HepG2 (cell line): ENCODE data around the gene ANKRD49. TPM values are rescaled to one million over a fixed set of nuclear protein-coding genes. Genes with fewer than 3 reads are reported as not detected.
A peak's percentile ranks its signal among the peaks of the same experiment; 100 is the strongest.

ENCODE experiments used
- BRF2 ChIP-seq: sonication (generic); formaldehyde crosslinking; IDR thresholded peaks from 2 replicates; pipeline ENCODE4 v1.8.1; 2022; ENCODE audit warnings: mild to moderate bottlenecking, missing genetic modification reagents
- CHCHD3 ChIP-seq: sonication (generic); formaldehyde crosslinking; IDR thresholded peaks from 2 replicates; pipeline ENCODE4 v1.8.0; 2022; ENCODE audit warnings: mild to moderate bottlenecking, missing genetic modification reagents, moderate library complexity
- FOSL1 ChIP-seq: sonication (generic); formaldehyde crosslinking; IDR thresholded peaks from 2 replicates; pipeline ENCODE4 v1.9.0; 2021; ENCODE audit warnings: missing genetic modification reagents, borderline replicate concordance
- IKZF4 ChIP-seq: sonication (generic); formaldehyde crosslinking; IDR thresholded peaks from 2 replicates; pipeline ENCODE4 v1.5.1; 2020; ENCODE audit warnings: borderline replicate concordance, mild to moderate bottlenecking, low read depth, missing genetic modification reagents; ENCODE audit errors: not compliant biosample characterization
- MED13 ChIP-seq: sonication (generic); formaldehyde crosslinking; IDR thresholded peaks from 2 replicates; pipeline ENCODE4 v1.5.0; 2020; ENCODE audit warnings: missing genetic modification reagents
- POLR2A ChIP-seq, 2 experiments: IDR thresholded peaks; 2 replicates each; pipeline ENCODE4 v1.6.1; 2011; ENCODE audit warnings: low read depth in 2 of 2, low read length in 2 of 2, mild to moderate bottlenecking in 1 of 2, moderate library complexity in 1 of 2; ENCODE audit not compliant: insufficient read depth in 1 of 2
- REPIN1 ChIP-seq: sonication (generic); formaldehyde crosslinking; IDR thresholded peaks from 2 replicates; pipeline ENCODE4 v1.8.0; 2022; ENCODE audit warnings: missing genetic modification reagents, low read depth, mild to moderate bottlenecking, borderline replicate concordance
- ZFX ChIP-seq: sonication (generic); formaldehyde crosslinking; IDR thresholded peaks from 2 replicates; pipeline ENCODE4 v1.4.0; 2020; ENCODE audit warnings: mild to moderate bottlenecking, low read depth, missing genetic modification reagents, moderate library complexity
- ZNF251 ChIP-seq: sonication (generic); formaldehyde crosslinking; IDR thresholded peaks from 2 replicates; pipeline ENCODE4 v1.9.0; 2021; ENCODE audit warnings: mild to moderate bottlenecking, missing genetic modification reagents
- ZNF513 ChIP-seq: sonication (generic); formaldehyde crosslinking; conservative IDR thresholded peaks from 2 replicates; pipeline ENCODE4 v1.5.0; 2020; ENCODE audit warnings: missing genetic modification reagents
- ZNF75D ChIP-seq: sonication (generic); formaldehyde crosslinking; IDR thresholded peaks from 2 replicates; pipeline ENCODE4 v1.8.1; 2023; ENCODE audit warnings: missing genetic modification reagents, mild to moderate bottlenecking, borderline replicate concordance
- polyA plus RNA-seq, 8 experiments: library from polyadenylated mRNA; depleted of rRNA in 3 of 8; stranded (reverse) in 7 of 8; unstranded in 1 of 8; fragments of >200 nt; fragmentation: Illumina TruSeq in 4 of 8; extraction: Trizol in 4 of 8; gene quantifications; 2 replicates each; pipeline versions ENCODE4 v1.2.1 to v1.2.3, GENCODE V29; 2011 to 2016; ENCODE audit warnings: low read depth in 4 of 8, missing spikeins in 1 of 8, mixed read lengths in 1 of 8; ENCODE audit not compliant: insufficient read depth in 1 of 8
- total RNA-seq, 5 experiments: library from RNA; depleted of rRNA; stranded (reverse); fragments of >200 nt; fragmentation: Illumina TruSeq; extraction: Trizol; gene quantifications; 2 replicates each; pipeline ENCODE4 v1.2.3, GENCODE V29; 2016; ENCODE audit warnings: low read depth in 1 of 5
- TF ChIP-seq, protein P1 (sequence below): sonication (generic); formaldehyde crosslinking; IDR thresholded peaks from one replicate; pipeline ENCODE4 v1.5.1; 2020; ENCODE audit warnings: mild to moderate bottlenecking, missing genetic modification reagents; ENCODE audit errors: not compliant biosample characterization

Gene ANKRD49
- total and polyA plus RNA-seq, 2 of the 13 experiments (the other 11 are each of a cell fraction or from before 2014, with no cell fraction given) = 14.2 to 14.3 TPM

DNA sequence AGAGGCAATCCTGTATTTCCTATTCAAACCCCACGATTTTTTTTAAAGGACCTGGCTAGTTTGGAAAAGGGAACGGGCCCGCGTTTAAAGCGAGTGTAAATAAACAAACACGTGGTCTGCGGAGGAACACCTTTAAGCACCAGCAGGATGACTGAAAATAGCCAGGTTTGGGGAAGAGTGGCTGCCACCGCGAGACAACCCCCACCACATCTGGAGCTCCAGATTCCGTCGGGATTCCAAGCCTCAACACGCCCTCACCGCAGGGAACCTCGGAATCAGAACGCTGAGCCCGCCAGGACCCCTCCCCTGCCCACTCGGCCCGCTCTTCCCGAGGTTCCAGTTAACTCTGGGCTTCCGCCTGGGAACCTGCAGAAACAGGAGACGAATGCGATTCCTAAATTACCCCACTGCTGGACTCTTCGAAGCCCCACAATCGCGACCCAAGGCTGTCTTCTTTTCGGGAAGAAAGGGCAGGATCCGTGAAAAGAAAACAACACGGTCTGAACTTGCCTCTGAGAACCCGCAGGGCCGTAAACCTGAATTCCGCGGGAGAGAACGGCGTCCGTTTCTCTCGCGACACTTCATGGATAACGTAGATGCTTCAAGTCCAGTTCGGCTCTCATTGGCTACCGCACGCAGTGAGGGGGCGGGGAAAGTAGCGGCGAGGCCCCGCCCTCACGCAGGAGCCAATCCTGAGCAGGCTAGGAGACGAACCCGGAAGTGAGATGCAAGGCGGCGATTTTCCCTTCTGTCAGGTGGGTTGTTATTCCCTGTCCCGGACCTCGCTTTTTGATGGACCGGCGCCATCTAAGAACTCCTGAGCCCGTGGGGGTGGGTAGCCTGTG is at the start of gene ANKRD49, which contains the start of gene MRE11 (continued):
- TF ChIP-seq, protein P1, sequence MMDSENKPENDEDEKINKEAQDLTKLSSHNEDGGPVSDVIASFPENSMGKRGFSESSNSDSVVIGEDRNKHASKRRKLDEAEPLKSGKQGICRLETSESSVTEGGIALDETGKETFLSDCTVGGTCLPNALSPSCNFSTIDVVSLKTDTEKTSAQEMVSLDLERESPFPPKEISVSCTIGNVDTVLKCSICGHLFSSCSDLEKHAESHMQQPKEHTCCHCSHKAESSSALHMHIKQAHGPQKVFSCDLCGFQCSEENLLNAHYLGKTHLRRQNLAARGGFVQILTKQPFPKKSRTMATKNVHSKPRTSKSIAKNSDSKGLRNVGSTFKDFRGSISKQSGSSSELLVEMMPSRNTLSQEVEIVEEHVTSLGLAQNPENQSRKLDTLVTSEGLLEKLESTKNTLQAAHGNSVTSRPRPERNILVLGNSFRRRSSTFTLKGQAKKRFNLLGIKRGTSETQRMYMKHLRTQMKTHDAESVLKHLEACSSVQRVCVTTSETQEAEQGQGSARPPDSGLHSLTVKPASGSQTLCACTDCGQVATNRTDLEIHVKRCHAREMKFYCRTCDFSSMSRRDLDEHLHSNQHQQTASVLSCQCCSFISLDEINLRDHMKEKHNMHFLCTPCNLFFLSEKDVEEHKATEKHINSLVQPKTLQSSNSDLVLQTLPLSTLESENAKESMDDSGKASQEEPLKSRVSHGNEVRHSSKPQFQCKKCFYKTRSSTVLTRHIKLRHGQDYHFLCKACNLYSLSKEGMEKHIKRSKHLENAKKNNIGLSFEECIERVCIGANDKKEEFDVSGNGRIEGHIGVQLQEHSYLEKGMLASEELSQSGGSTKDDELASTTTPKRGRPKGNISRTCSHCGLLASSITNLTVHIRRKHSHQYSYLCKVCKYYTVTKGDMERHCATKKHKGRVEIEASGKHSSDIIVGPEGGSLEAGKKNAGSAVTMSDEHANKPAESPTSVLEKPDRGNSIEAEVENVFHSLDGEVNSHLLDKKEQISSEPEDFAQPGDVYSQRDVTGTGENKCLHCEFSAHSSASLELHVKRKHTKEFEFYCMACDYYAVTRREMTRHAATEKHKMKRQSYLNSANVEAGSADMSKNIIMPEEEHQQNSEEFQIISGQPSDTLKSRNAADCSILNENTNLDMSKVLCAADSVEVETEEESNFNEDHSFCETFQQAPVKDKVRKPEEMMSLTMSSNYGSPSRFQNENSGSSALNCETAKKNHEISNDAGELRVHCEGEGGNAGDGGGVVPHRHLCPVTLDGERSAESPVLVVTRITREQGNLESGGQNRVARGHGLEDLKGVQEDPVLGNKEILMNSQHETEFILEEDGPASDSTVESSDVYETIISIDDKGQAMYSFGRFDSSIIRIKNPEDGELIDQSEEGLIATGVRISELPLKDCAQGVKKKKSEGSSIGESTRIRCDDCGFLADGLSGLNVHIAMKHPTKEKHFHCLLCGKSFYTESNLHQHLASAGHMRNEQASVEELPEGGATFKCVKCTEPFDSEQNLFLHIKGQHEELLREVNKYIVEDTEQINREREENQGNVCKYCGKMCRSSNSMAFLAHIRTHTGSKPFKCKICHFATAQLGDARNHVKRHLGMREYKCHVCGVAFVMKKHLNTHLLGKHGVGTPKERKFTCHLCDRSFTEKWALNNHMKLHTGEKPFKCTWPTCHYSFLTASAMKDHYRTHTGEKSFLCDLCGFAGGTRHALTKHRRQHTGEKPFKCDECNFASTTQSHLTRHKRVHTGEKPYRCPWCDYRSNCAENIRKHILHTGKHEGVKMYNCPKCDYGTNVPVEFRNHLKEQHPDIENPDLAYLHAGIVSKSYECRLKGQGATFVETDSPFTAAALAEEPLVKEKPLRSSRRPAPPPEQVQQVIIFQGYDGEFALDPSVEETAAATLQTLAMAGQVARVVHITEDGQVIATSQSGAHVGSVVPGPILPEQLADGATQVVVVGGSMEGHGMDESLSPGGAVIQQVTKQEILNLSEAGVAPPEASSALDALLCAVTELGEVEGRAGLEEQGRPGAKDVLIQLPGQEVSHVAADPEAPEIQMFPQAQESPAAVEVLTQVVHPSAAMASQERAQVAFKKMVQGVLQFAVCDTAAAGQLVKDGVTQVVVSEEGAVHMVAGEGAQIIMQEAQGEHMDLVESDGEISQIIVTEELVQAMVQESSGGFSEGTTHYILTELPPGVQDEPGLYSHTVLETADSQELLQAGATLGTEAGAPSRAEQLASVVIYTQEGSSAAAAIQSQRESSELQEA = peak; percentile 37
- 0 out of 2 replicates have a peak, but pooled peaks have one; percentile 42 for TF ChIP-seq REPIN1 (CRISPR knock-in tag)
- no peak for TF ChIP-seq ZNF75D (CRISPR knock-in tag)
- peak; percentile 63 to 81 for TF ChIP-seq POLR2A (IDR thresholded peaks at IDR 0.05; ENCODE audit: insufficient read depth in 1 of 2, low read depth in 2 of 2, low read length in 2 of 2)
- no peak for TF ChIP-seq BRF2
- TF ChIP-seq ZFX (CRISPR knock-in tag) = no peak; the same call in none of the 2 replicates
- no peak for TF ChIP-seq FOSL1 (CRISPR knock-in tag)
- TF ChIP-seq CHCHD3 (CRISPR knock-in tag) = no peak
- TF ChIP-seq ZNF513 (CRISPR knock-in tag) = no peak
- peak; percentile 58 for TF ChIP-seq IKZF4 (CRISPR knock-in tag)
- no peak for TF ChIP-seq ZNF251 (CRISPR knock-in tag)
- TF ChIP-seq MED13 (CRISPR knock-in tag) = no peak
